Midbrain (tissue), 1 donor: ENCODE data around the gene GPRC5B.
A peak's percentile ranks its signal among the peaks of the same experiment; 100 is the strongest.

Experiments
- DNase-seq: peaks from one replicate; lab custom pipeline; 2025; lab: John Stamatoyannopoulos, UW

GPRC5B gene

GRCh38 chr16:19884611-19885450, at the start of gene GPRC5B:
TSS of gene GPRC5B (minus strand) at chr16:19884848. CDS start at chr16:19872845, 12,003 bp downstream.
- DNase-seq: peak; percentile 77

GRCh38 chr16:19933740-19934139, 49.1 kb upstream of the GPRC5B start:
- no peak for DNase-seq

GRCh38 chr16:19929062-19929511, 44.4 kb upstream of the GPRC5B start:
- no peak for DNase-seq

- DNase-seq: no peak
Measured at GRCh38 chr16:19928432-19928831, 43.8 kb upstream of the GPRC5B start.

GRCh38 chr16:19926449-19927390, 42.1 kb upstream of the GPRC5B start:
- no peak for DNase-seq

- DNase-seq: no peak
Measured at GRCh38 chr16:19923396-19923795, 38.7 kb upstream of the GPRC5B start.

GRCh38 chr16:19919142-19919541, 34.5 kb upstream of the GPRC5B start:
- DNase-seq: no peak

- DNase-seq: no peak
Measured at GRCh38 chr16:19916064-19916463, 31.4 kb upstream of the GPRC5B start.

GRCh38 chr16:19914877-19915276, 30.2 kb upstream of the GPRC5B start:
- DNase-seq: no peak

GRCh38 chr16:19913340-19913645, 28.6 kb upstream of the GPRC5B start:
- DNase-seq: no peak

GRCh38 chr16:19912455-19913339, 28.0 kb upstream of the GPRC5B start:
- no peak for DNase-seq

- DNase-seq: no peak
Measured at GRCh38 chr16:19911747-19912454, 27.3 kb upstream of the GPRC5B start.

GRCh38 chr16:19911204-19911603, 26.6 kb upstream of the GPRC5B start:
- DNase-seq: no peak

- no peak for DNase-seq
Measured at GRCh38 chr16:19909750-19910322, 25.2 kb upstream of the GPRC5B start.

GRCh38 chr16:19908921-19909320, 24.3 kb upstream of the GPRC5B start:
- DNase-seq: no peak

- DNase-seq: peak; percentile 64
Measured at GRCh38 chr16:19907161-19907992, 22.7 kb upstream of the GPRC5B start.

- DNase-seq: no peak
Measured at GRCh38 chr16:19901164-19901563, 16.5 kb upstream of the GPRC5B start.

GRCh38 chr16:19899605-19899955, 14.9 kb upstream of the GPRC5B start:
- DNase-seq: no peak

- peak; percentile 20 for DNase-seq
Measured at GRCh38 chr16:19898924-19899604, 14.4 kb upstream of the GPRC5B start.
